GM21360 (cell line): ENCODE results near the gene TGM1.
"Not testable (repeated sequence)": the region's sequence is repeated elsewhere in the genome, so short reads cannot be mapped to it uniquely, and the experiment has no call there.

Source experiments
- ATAC-seq: cut with Tn5 transposase; IDR thresholded peaks from one replicate; pipeline ENCODE4 v1.9.1; 2021; ENCODE audit warnings: mild to moderate bottlenecking, moderate library complexity; ENCODE audit not compliant: unreplicated experiment

Gene TGM1

DNA sequence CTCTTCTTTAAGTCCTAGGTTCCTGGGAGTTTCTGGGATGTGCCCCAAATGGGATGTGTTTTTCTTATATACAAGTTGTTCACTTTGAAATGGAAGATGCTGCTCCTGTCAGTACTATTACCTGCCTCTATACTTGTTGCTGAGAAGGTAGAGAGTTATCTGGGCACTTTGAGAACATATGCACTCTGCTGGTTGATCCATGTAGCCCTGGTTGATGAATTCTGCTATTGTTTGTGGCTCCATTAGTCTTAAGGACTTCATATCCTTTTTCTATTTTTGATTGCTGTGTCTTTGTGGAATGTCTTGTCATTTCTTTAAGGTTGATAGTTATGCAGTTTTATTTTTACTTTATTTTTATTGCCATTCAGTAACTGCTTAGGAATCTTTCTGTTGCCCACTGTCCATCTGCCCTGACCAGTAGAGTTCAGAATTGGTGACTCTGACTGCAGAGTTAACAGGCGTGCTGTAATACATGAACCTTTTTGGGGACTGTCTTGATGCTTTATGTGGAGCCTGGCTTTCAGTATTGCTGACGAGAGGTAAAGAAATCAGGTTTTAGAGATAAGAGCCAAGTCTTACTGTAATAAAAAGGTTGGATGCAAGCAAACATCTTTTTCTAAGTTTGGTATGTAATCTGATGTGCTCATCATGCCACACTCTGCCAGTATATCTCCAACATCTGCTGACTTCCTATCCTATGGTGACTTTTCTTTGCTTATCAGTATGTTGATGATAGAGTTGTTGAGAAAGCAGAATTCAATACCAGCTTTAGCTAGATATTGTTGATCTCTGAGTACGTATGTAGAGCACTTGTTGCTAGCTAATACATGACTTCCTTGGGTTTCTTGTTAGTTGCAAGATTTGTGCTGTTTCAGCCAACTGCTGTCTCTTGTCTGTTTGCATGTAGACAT lies 28.6 kb downstream of the TGM1 start:
- ATAC-seq, result no peak

DNA sequence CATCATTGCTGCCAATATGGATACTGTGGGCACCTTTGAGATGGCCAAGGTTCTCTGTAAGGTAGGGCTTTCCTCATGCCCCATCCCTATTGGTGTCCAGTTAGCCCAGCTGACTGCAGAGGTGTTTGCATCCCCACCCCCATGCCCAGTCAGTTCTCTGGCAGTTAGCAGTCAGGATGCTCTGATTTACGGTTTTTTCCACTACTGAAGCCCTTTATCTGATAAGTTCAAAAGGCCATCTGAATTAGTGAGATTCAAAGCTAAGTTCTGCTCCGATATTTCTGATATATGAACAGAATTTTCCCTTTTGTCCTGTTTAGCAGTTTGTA lies 29.5 kb downstream of the TGM1 start:
- no peak for ATAC-seq

DNA sequence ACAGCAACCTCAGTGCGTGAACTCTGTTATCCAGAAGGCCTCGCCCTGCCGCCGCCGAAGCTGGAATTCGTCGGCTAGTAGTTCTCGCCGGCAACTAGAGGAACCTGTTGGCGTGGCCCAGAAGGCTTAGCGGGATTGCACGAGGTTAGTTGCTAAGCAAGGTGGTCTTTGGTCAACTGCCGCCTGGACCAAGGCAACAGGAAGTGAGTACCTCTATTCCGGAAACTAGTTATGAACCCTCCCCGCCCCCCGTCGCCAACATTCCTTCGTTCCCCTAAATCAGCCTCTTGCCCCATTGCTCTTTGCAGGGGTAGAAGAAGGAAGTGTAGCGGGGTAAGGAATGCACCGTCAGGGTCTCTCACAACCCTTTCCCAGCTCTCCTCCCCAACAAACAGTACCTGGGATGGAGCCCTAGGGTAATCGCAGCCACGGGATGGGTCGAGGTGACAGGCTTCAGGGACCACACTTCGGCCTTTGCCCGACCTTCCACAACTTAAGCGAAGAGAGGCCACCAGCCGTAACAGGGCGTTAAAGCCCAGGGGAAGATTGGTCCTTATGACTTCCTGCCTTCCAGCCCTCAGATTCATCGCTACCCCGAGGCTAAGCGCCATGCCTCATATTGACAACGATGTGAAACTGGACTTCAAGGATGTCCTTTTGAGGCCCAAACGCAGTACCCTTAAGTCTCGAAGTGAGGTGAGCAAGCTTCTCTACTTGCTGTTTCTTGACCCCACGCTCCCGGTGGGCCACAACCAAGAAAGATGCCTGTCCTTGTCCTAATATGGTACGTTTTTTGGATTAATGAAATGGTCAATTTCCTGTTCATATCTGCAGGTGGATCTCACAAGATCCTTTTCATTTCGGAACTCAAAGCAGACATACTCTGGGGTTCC lies 30.1 kb downstream of the TGM1 start, which contains the start of gene GMPR2:
TSS of gene GMPR2 (plus strand) at position 285 of the 893 bp plus-strand sequence. CDS start at position 610, 325 bp downstream.
- ATAC-seq, result peak; percentile 34

DNA sequence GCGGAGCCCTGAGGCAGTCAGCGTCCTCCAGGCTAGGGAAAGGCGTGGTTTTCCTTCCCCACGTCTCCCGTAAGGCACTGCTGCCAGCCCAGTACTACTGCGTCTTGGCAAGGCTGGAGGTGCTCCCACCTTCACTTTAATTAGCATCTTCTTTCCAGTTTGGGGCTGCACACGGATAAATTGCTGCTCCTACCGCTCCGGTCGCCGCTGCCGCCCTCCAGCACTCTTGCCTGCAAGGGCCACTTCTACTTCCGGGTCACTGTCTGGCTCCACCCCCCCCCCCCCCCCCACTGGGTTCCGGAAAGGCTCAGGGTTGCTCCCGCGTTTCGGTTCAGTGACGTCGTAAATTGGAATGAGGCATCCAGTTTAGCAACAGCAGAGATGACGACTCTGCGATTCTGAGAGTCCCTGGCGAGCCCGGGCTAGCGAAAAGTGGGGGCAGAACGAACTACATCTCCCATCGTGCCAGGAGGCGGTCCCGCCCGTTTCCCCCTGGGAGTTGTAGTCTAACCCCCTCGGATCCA lies 30.8 kb downstream of the TGM1 start, which contains the start of gene NEDD8:
TSS of gene NEDD8 (minus strand) at position 247 of the 524 bp plus-strand sequence. CDS start at position 147, 100 bp downstream.
- peak; percentile 65 for ATAC-seq

DNA sequence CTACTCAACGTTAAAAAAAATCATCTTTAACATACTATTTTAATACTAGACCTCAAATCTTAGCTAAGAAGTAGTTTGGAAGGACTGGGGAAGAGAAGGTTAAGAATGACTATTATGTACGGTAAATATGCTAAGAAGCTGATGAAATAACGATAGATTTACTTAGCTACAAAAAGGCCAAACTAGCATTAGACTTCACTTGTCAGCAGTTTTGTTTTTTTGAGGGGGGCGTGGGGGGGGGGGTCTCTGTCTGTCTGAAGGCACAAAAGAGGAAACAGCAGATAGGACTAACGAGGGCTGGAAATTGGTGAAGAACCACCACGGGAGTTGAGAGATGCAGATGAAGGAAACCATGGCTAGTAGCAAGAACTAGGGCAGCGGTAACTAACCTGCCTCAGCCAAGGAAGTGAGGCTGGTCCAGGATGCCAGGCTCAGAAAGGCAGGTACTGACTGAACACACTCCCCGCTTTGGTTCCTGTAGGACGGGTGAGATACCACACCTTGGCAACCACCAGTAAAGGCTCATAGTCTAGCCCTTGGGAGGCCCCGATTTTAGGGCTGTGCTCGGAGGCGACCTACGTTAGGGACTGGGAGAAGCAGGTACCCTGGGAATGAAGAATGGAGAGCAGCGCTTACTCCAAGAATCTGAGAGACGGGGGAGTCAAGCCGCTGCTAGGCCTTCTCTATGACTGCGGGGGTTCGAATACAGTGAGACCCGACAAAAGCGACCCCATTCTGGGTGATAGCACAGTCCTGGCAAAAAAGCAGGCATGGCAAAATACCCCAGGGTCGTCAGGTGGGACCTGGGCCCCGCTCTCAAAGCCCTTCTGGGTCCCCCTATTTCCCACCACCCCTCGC lies 31.5 kb downstream of the TGM1 start:
- ATAC-seq, result peak; percentile 25

DNA sequence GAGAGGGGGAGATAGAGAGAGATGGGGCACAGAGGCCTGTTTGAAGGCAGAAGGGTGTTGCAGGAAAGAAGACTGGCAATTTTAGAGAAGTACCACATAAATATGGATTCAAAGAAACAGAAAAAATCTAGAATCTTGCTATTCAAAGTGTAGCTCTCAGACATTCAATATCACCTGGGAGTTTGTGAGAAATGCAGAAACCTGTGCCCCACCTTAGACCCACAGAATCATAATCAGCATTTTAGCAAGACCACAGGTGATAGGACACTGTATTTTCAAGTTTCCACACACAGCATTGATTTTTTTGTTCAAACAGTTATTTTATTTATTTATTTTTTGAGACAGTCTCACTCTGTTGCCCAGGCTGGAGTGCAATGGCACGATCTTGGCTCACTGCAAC lies 34.1 kb downstream of the TGM1 start:
- no peak for ATAC-seq

DNA sequence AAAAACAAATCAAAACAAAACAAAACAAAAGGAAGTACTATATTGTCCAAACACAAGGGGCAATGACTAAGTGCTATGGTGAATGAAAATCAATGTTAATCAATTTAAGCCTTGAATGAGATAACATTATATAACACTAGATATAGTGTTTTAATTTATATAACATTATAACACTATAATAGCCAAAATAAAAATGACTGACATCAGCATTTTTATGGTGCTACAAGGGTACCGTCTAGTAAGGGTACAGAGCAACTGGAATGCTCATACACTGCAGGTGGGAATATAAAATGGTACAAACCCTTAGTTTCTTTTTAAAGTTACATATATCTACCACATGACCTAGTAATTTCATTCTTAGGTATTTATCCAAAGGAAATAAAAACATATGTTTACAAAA lies 36.5 kb downstream of the TGM1 start:
- no peak for ATAC-seq

DNA sequence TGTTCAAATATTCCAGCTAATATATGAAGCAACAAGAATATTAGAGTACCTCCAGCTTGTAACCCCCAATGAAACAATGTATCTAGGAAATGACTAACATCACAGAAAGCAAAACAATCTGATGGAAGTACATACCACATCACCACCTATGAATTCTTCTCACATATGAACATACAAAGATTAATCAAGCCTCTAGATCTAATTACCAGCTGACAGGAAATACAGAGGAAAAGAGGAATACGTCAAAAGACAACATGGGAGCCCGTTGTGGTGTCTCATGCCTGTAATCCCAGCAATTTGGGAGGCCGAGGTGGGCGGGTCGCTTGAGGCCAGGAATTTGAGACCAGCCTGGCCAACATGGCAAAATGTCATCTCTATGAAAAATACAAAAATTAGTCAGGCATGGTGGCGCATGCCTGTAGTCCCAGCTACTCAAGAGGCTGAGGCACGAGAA lies 38.3 kb downstream of the TGM1 start:
- no peak for ATAC-seq

DNA sequence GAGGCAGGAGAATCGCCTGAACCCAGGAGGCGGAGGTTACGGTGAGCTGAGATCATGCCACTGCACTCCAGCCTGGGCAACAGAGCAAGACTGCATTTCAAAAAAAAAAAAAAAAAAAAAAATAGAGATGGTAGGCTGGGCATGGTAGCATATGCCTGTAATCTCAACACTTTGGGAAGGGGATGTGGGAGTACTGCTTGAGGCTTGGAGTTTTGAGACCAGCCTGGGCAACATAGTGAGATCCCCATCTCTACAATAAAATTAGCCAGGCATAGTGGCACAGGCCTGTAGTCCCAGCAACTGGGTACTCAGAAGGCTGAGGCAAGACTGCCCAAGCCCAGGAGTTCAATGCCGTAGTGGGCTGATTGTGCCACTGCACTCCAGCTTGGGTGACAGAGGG lies 40.0 kb downstream of the TGM1 start:
- not testable (repeated sequence) for ATAC-seq

DNA sequence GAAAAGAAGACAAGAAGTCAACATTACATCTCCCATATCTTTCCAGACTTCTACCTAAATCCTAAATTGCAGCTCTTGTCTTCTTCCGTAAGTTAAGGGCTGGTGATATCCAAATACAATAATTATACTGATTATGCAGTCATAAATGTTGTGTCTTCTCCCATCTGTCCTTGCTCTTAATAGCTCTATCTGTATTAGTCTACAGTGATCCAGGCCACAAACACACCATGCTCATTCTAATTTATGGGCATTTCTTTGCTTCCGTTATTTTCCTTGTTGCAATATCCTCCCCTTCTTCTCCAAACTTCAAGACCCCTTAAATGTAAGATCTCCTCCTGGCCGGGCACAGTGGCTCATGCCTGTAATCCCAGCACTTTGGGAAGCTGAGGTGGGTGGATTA lies 43.5 kb downstream of the TGM1 start:
- no peak for ATAC-seq

DNA sequence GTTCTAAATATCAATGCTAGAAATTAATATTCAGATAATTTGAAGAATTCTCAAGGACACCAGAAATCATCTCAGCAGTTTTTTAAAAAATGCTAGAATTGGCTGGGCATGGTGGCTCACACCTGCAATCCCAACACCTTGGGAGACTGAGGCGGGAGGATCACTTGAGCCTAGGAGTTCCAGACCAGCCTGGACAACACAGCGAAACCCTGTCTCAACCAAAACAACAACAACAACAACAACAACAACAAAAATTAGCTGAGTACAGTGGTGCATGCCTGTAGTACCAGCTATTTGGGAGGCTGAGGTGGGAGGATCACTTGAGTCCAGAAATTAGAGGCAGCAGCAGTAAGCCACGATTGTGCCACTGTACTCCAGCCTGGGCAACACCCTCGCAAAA lies 43.9 kb downstream of the TGM1 start:
- no peak for ATAC-seq

DNA sequence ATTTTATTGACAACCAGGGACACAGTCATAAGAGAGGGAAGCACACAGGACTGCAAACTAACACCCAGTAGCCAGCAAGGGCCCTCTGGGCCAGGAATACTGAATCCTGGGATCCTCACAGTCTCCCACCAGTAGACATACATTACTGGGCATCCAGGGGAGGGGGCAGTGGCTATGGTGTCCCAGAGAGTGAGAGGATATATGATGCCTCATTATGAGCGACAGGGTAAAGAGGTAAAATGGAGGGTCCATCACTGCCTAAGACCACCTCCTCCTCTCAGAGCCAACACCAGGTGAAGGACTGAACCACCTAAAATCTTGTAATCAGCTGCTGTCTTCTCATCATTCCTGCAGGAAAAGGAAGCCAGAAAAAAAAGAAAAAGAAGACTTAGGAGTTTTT lies 46.1 kb downstream of the TGM1 start:
- ATAC-seq, result not testable (repeated sequence)

DNA sequence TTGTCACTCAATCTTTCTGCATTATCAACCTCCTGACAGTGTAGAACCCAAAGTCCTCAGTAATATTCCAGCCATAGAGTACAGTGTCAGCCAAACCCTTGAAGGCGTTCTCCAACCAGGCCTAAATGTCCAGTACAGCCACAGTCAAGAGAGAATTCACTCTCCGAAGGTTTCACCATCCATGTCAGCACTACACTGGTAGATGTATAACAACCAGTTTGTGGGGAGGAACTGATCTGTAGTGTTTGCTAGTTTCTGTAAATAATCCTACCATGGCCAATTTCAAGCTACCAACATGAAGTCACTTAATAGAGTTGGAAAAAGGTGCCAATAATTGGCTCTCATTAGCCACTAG lies 46.7 kb downstream of the TGM1 start:
- ATAC-seq, result no peak

DNA sequence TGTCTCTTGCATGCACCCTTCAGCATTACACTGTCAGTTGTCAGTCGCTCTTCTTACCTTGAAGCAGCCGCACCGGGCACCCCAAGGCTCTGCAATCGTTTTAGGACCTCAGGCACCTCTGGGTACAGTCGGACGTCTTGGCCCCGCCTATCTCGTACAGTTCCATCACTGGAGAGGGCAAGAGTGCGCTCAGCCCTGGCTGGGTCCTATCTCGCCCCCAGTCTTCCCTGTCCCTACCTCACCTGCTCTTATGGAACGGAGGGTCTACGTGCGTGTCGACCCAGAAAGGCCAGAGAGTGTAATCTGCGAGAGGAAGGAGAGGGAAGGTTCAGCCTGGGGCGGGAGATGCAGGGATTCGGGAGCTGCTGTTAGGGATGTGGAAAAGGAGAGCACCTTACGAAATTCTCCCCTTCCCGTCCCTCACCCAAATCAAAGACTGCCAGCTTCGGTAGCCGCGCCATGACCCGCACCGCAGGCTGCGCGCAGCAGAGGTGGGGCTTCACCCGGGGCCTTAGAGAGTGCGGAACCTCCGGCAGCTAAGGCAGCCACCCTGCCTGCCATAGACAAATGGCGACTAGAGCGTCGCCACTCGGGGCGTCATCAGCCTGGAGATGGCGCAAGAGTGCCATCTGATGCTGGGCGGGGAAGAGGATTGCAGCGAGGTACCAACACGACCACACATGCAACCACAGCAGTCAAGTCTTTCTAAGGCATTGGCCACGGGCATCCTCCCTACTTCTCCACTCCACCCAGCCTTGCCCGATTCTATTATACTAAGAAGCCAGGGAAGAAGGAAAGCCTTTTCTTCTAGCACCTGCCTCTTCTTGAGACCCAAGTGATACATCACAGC lies 47.3 kb downstream of the TGM1 start, which contains the start of gene MDP1:
TSS of gene MDP1 (minus strand) at position 572 of the 850 bp plus-strand sequence. CDS start at position 461, 111 bp downstream.
- ATAC-seq, result peak; percentile 66

DNA sequence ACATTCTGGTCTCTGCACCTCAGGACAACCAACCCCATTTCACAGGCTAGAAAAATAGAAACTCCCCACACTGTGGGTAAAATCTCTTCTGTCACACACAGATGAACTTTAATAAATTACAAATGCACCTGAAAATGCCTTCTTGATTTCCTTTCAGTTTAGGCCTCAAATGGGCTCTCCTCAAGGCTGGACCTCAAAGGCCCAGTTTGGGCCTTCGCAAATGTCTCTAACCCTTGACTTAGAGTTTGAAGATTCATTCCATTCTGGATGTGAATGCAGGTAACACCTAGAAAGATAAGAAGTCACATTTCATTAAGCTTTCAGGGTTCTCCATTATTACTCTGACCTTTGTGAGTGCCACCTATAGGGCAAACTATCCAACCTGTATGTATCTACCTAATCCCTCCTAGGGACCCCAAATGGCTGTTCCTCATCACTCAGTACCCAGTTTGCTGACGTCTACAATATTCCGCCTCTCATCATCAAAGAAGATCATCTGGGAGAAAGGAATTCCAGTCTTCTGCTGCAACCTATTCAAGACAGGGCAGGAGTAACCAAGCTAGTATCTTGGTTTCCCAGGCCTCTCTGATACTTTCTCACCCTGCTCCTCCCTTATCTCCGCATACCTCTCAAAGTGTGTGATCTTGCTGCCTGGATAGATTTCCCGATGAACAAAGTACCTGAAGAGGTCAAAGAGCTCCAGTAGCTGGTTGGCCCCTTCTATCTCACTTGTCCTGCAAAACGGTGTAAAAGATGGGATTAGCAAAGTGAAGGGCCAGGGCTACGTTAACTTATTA lies 48.9 kb downstream of the TGM1 start:
- ATAC-seq, result no peak

DNA sequence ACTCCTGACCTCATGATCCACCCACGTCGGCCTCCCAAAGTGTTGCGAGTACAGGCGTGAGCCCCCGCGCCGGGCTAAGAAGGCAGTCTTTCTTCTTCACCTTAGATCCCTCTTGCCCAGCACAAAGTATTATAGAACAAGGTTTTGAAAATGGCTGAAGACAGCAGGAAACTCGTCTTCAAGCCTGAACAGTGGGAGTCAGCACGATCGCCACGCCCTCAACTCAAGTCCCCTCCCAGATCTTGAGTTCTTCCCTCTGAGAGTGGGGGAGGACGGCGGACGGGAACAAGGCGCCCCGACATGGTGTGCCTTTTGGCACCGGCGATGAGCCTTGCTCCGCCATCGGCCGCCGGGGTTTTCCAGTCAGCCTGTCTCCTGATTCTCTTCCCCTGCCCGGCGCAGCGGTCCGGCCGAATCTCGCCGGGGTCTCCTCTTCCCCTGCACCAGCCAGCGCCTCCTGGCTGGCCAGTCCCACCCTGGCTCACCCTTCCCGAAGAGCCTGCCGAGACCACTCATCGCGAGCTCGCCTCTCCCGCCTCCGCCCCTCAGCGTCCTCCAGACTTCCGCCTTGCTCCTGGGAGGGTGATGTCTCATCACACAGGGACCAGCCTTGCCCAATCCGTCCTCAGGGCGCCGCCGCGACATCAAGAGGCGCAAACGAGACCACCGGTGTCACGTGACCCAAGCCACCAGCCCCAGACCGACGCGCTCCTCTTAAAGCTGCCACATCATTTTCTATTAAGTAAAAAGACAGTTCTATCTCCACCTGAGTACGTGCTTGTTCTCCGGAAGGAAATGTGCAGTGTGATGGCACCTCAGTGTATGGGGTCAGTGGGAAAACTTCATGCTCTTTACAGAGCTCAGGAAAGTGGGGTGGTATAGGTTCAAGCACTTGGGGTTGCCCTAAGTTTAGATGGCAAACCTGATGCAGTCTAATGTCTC lies 49.8 kb downstream of the TGM1 start, which contains the start of gene CHMP4A:
TSS of gene CHMP4A (minus strand) at position 565 of the 942 bp plus-strand sequence. CDS start at position 516, 49 bp downstream.
- ATAC-seq, result peak; percentile 72

DNA sequence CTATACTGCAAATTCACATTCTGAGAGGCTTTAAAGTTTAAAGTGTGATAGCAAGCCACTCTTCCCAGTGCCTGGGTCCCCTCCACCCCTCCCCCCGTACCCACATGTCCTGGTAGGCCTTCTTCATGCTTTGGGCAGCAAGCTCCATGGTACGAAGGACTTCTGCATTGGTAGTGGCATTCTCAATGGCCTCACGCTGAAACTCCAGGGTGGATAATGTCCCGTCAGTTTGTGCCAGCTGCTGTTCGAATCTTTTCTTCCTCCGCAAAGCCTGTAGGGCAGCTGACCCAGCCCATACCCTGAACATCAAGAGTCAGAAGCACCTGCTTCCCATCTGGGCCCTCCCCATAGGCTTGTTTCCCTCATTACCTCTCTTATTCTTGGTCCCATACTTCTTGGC lies 51.7 kb downstream of the TGM1 start:
- ATAC-seq, result no peak
